ENCODE measurements around the gene LARP6. TPM values are rescaled to one million over a fixed set of nuclear protein-coding genes. Genes with fewer than 3 reads are reported as not detected.
A peak's percentile ranks its signal among the peaks of the same experiment; 100 is the strongest.

The LARP6 gene
- total and polyA plus RNA-seq, 2 of the 13 experiments (the other 11 are each of a cell fraction or from before 2014, with no cell fraction given): 2.9 to 8.2 TPM

DNA sequence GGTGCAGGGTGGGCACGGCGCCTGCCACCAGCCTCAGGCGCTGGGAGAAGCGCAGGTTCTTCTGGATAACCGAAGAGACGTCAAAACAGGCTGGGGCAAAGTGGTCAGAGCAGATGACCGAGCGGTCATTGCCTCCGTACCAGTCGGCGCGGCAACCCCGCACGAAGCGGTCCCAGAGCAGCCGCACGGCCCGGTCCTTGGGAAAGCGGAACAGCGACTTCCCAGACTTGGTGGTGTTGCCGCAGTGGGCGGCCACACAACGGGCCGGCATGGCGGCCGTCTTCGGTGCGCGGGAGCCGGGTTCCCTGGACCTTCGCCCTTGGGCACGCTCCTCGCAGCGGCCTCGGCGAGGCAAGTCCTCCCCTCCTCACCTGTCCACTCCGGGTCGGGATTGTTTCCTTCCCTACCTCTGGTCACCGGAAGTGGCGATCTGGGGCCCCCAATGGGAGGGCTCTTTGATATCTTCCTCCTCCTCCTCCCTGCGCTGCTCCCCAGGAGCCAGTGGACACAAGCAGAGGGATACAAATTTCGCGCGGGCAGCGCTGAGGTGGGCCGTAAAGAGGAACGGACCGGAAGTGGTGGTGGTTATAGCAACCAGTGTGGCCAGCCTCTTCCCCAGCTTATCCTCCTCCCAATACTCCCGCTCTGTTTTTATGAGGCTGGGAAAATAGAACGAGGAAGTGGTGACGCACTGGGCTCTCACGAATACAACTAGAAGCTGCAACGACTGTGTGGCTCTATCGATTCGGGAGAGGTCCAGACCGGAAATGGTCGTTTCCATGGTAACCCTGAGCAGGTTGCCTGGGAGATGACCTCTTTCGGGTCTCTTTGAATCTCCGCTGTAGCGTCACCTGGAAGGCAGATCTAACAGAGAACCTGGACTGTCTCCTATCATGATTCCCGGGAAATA is 38.3 kb upstream of the LARP6 start, which contains the start of the genes LRRC49 and THAP10 (continued):
- TF ChIP-seq FOXC1 (CRISPR knock-in tag; IDR thresholded peaks at IDR 0.05; ENCODE audit: borderline replicate concordance) (peak; percentile 65; the same call in 1 of the 2 replicates), POGZ (CRISPR knock-in tag; IDR thresholded peaks at IDR 0.05) (peak; percentile 77), MAFK (conservative IDR thresholded peaks at IDR 0.05 in 1 of 2, IDR thresholded peaks at IDR 0.05 in 1 of 2; ENCODE audit: low read length in 2 of 2) (no peak), ZUFSP (CRISPR knock-in tag; IDR thresholded peaks at IDR 0.05; ENCODE audit: borderline replicate concordance) (no peak), DR1 (CRISPR knock-in tag; IDR thresholded peaks at IDR 0.05) (no peak), PBX3 (CRISPR knock-in tag; IDR thresholded peaks at IDR 0.05; ENCODE audit: borderline replicate concordance) (no peak), TEAD2 (CRISPR knock-in tag; IDR thresholded peaks at IDR 0.05) (no peak), ZNF652 (CRISPR knock-in tag; IDR thresholded peaks at IDR 0.05; ENCODE audit: borderline replicate concordance, low read depth) (no peak), HOXA3 (CRISPR knock-in tag; IDR thresholded peaks at IDR 0.05) (peak; percentile 72), HDAC6 (IDR thresholded peaks at IDR 0.05; ENCODE audit: low read depth, low read length) (no peak), KDM2A (CRISPR knock-in tag; IDR thresholded peaks at IDR 0.05; ENCODE audit: borderline replicate concordance, low read depth) (peak; percentile 72; the same call in 1 of the 2 replicates), ZNF335 (CRISPR knock-in tag; IDR thresholded peaks at IDR 0.05) (no peak), JARID2 (CRISPR knock-in tag; IDR thresholded peaks at IDR 0.05; ENCODE audit: insufficient replicate concordance) (no peak), PCBP1 (IDR thresholded peaks at IDR 0.05; ENCODE audit: borderline replicate concordance, low read depth, low read length) (no peak), NR2F6 (IDR thresholded peaks at IDR 0.05) (peak; percentile 84), NR2F6 (CRISPR knock-in tag; IDR thresholded peaks at IDR 0.05) (peak; percentile 58; the same call in 1 of the 2 replicates), NFATC3 (CRISPR knock-in tag; IDR thresholded peaks at IDR 0.05) (no peak), ZNF549 (CRISPR knock-in tag; IDR thresholded peaks at IDR 0.05) (no peak), ATF1 (CRISPR knock-in tag; IDR thresholded peaks at IDR 0.05) (0 out of 2 replicates have a peak, but pooled peaks have one; percentile 53), BHLHE40 (IDR thresholded peaks at IDR 0.05; ENCODE audit: low read length) (no peak), ZNF775 (CRISPR knock-in tag; IDR thresholded peaks at IDR 0.05; ENCODE audit: borderline replicate concordance) (no peak; the same call in 1 of the 2 replicates), MBNL3 (CRISPR knock-in tag; conservative IDR thresholded peaks at IDR 0.05) (no peak), RFXANK (CRISPR knock-in tag; IDR thresholded peaks at IDR 0.05) (no peak), SP4 (CRISPR knock-in tag; IDR thresholded peaks at IDR 0.05) (no peak)
- TF ChIP-seq, protein P1, sequence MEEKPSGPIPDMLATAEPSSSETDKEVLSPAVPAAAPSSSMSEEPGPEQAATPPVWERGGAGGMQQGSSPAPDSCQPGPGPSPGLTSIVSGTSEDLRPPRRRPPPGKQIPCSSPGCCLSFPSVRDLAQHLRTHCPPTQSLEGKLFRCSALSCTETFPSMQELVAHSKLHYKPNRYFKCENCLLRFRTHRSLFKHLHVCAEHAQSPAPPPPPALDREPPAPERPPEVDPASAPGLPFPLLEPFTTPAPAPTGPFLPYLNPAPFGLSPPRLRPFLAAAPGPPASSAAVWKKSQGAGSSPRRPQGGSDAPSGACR (CRISPR knock-in tag; IDR thresholded peaks at IDR 0.05): no peak
- TF ChIP-seq, protein P2, sequence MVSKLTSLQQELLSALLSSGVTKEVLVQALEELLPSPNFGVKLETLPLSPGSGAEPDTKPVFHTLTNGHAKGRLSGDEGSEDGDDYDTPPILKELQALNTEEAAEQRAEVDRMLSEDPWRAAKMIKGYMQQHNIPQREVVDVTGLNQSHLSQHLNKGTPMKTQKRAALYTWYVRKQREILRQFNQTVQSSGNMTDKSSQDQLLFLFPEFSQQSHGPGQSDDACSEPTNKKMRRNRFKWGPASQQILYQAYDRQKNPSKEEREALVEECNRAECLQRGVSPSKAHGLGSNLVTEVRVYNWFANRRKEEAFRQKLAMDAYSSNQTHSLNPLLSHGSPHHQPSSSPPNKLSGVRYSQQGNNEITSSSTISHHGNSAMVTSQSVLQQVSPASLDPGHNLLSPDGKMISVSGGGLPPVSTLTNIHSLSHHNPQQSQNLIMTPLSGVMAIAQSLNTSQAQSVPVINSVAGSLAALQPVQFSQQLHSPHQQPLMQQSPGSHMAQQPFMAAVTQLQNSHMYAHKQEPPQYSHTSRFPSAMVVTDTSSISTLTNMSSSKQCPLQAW (CRISPR knock-in tag; IDR thresholded peaks at IDR 0.05): no peak
